NCI-H2029 (cell line): ENCODE measurements around the gene DHRS7B.

ENCODE experiments used
- DNase-seq: peaks from one replicate; lab custom pipeline; 2025; lab: John Stamatoyannopoulos, UW

Gene DHRS7B

GRCh38 chr17:21177854-21178600 lies 51.3 kb downstream of the DHRS7B start:
- no peak for DNase-seq

GRCh38 chr17:21183468-21183867 lies 56.7 kb downstream of the DHRS7B start:
- no peak for DNase-seq

- no peak for DNase-seq
Measured at GRCh38 chr17:21184570-21184969, 57.8 kb downstream of the DHRS7B start.

- no peak for DNase-seq
Measured at GRCh38 chr17:21185061-21185460, 58.3 kb downstream of the DHRS7B start.

- DNase-seq: no peak
Measured at GRCh38 chr17:21186399-21187187, 59.8 kb downstream of the DHRS7B start.

- no peak for DNase-seq
Measured at GRCh38 chr17:21189361-21189760, 62.6 kb downstream of the DHRS7B start.

GRCh38 chr17:21190078-21190477 lies 63.3 kb downstream of the DHRS7B start:
- no peak for DNase-seq

- no peak for DNase-seq
Measured at GRCh38 chr17:21191698-21192097, 64.9 kb downstream of the DHRS7B start.

GRCh38 chr17:21192414-21192813 lies 65.7 kb downstream of the DHRS7B start:
- peak; percentile 42 for DNase-seq

GRCh38 chr17:21193031-21193430 lies 66.3 kb downstream of the DHRS7B start:
- peak; percentile 64 for DNase-seq

- DNase-seq: no peak
Measured at GRCh38 chr17:21194226-21194625, 67.5 kb downstream of the DHRS7B start.

GRCh38 chr17:21194703-21195102 lies 67.9 kb downstream of the DHRS7B start:
- no peak for DNase-seq

- DNase-seq: no peak
Measured at GRCh38 chr17:21196126-21196525, 69.4 kb downstream of the DHRS7B start.

- DNase-seq: no peak
Measured at GRCh38 chr17:21198411-21198810, 71.6 kb downstream of the DHRS7B start.

- no peak for DNase-seq
Measured at GRCh38 chr17:21199311-21199710, 72.5 kb downstream of the DHRS7B start.

- DNase-seq: no peak
Measured at GRCh38 chr17:21199856-21200255, 73.1 kb downstream of the DHRS7B start.

- DNase-seq: no peak
Measured at GRCh38 chr17:21200590-21201297, 74.0 kb downstream of the DHRS7B start.

GRCh38 chr17:21201298-21201595 lies 74.5 kb downstream of the DHRS7B start:
- DNase-seq: no peak

- DNase-seq: no peak
Measured at GRCh38 chr17:21201874-21202273, 75.1 kb downstream of the DHRS7B start.

GRCh38 chr17:21202512-21202911 lies 75.7 kb downstream of the DHRS7B start:
- no peak for DNase-seq

GRCh38 chr17:21204935-21205334 lies 78.2 kb downstream of the DHRS7B start:
- no peak for DNase-seq

GRCh38 chr17:21208352-21208751 lies 81.6 kb downstream of the DHRS7B start:
- no peak for DNase-seq
